Hepatocyte (in vitro differentiated cells): Measurements from ENCODE around the gene EME1. TPM values are rescaled to one million over a fixed set of nuclear protein-coding genes. Genes with fewer than 3 reads are reported as not detected.
A peak's percentile ranks its signal among the peaks of the same experiment; 100 is the strongest.

Experiments used
- DNase-seq: peaks from one replicate; pipeline ENCODE4 v3.0.0-alpha.2; 2016; ENCODE audit warnings: low spot score
- H2AFZ ChIP-seq: fragments of 200-600 bp; sonication (generic); 2 replicates; pipeline ENCODE4 v1.6.0; 2016; ENCODE audit warnings: antibody characterized with exemption, mild to moderate bottlenecking
- H3K27ac ChIP-seq: fragments of 200-600 bp; sonication (generic); 2 replicates; pipeline ENCODE4 v1.5.1; 2016; ENCODE audit warnings: mild to moderate bottlenecking
- H3K27me3 ChIP-seq: fragments of 200-600 bp; sonication (generic); 2 replicates; pipeline ENCODE4 v1.6.1; 2016
- H3K36me3 ChIP-seq: fragments of 200-600 bp; sonication (generic); replicated peaks from 2 replicates; pipeline ENCODE4 v1.5.1; 2016; ENCODE audit warnings: low read depth; ENCODE audit not compliant: insufficient read depth
- H3K4me1 ChIP-seq: fragments of 200-600 bp; sonication (generic); 2 replicates; pipeline ENCODE4 v1.5.1; 2016; ENCODE audit warnings: mild to moderate bottlenecking, moderate library complexity; ENCODE audit not compliant: insufficient read depth
- H3K4me2 ChIP-seq: fragments of 200-600 bp; sonication (generic); 2 replicates; pipeline ENCODE4 v1.6.0; 2016
- H3K4me3 ChIP-seq: fragments of 200-600 bp; sonication (generic); 2 replicates; pipeline ENCODE4 v1.5.1; 2016; ENCODE audit warnings: mild to moderate bottlenecking
- H3K79me2 ChIP-seq: fragments of 200-600 bp; sonication (generic); 2 replicates; pipeline ENCODE4 v1.6.0; 2017; ENCODE audit warnings: mild to moderate bottlenecking
- H3K9me2 ChIP-seq: fragments of 200-600 bp; sonication (generic); replicated peaks from 2 replicates; pipeline ENCODE4 v1.6.0; 2017; ENCODE audit warnings: mild to moderate bottlenecking; ENCODE audit not compliant: insufficient read depth
- H3K9me3 ChIP-seq: fragments of 200-600 bp; sonication (generic); 2 replicates; pipeline ENCODE4 v1.5.1; 2016; ENCODE audit warnings: low read depth, mild to moderate bottlenecking
- H4K20me1 ChIP-seq: fragments of 200-600 bp; sonication (generic); 2 replicates; pipeline ENCODE4 v1.6.0; 2016; ENCODE audit warnings: mild to moderate bottlenecking; ENCODE audit not compliant: insufficient read depth, poor library complexity, severe bottlenecking
- CTCF ChIP-seq: fragments of 200-600 bp; sonication (generic); IDR thresholded peaks from 2 replicates; pipeline ENCODE4 v1.5.1; 2016; ENCODE audit warnings: antibody characterized with exemption, mild to moderate bottlenecking; ENCODE audit not compliant: poor library complexity
- EZH2 ChIP-seq: fragments of 200-600 bp; sonication (generic); IDR thresholded peaks from 2 replicates; pipeline ENCODE4 v1.6.1; 2016; ENCODE audit warnings: antibody characterized with exemption, mild to moderate bottlenecking, borderline replicate concordance
- EZH2phosphoT487 ChIP-seq: fragments of 200-600 bp; sonication (generic); IDR thresholded peaks from one replicate; pipeline ENCODE4 v1.6.1; 2018; ENCODE audit warnings: antibody characterized with exemption, mild to moderate bottlenecking, low read depth, moderate library complexity; ENCODE audit not compliant: unreplicated experiment, severe bottlenecking
- WGBS: methylation state at CpG from one replicate; pipeline ENCODE4 v1.1.6; 2016; ENCODE audit warnings: low lambda C conversion rate; ENCODE audit errors: missing lambda C conversion rate; 5-methylcytosine and 5-hydroxymethylcytosine counted together
- polyA plus RNA-seq: library from polyadenylated mRNA; unstranded; fragments of >200 nt; fragmentation: Nextera tagmentation; extraction: Ambion mirVana; gene quantifications from 2 replicates; pipeline ENCODE4 v1.2.1, GENCODE V29; 2016
- total RNA-seq: library from RNA; depleted of rRNA; stranded (reverse); fragments of >200 nt; gene quantifications from 2 replicates; pipeline ENCODE4 v1.2.3, GENCODE V29; 2014

The EME1 gene
- total and polyA plus RNA-seq, 2 experiments from 2014 or later = 2.1 to 5.1 TPM

- H3K36me3 ChIP-seq = no peaks in the 10 kb centered on the region
- H3K4me1 ChIP-seq = peaks cover 13% of the 10 kb centered on the region
- no peak overlapping the region for H3K27ac ChIP-seq
- no peaks in the 10 kb centered on the region for H3K9me2 ChIP-seq
- no peak overlapping the region for H2AFZ ChIP-seq
- no peaks in the 10 kb centered on the region for H3K79me2 ChIP-seq
- WGBS = 96% methylated on average over 6 of the region's 6 CpGs
- no peak overlapping the region for H3K4me2 ChIP-seq
- no peaks in the 10 kb centered on the region for H4K20me1 ChIP-seq
- H3K27me3 ChIP-seq = no peaks in the 10 kb centered on the region
- no peak for TF ChIP-seq EZH2
- TF ChIP-seq EZH2phosphoT487 = no peak
- no peak for TF ChIP-seq CTCF
- H3K9me3 ChIP-seq = no peaks in the 10 kb centered on the region
- DNase-seq = no peak
- H3K4me3 ChIP-seq = no peak overlapping the region
Measured at GRCh38 chr17:50420419-50421112, 47.5 kb downstream of the EME1 start.

DNA sequence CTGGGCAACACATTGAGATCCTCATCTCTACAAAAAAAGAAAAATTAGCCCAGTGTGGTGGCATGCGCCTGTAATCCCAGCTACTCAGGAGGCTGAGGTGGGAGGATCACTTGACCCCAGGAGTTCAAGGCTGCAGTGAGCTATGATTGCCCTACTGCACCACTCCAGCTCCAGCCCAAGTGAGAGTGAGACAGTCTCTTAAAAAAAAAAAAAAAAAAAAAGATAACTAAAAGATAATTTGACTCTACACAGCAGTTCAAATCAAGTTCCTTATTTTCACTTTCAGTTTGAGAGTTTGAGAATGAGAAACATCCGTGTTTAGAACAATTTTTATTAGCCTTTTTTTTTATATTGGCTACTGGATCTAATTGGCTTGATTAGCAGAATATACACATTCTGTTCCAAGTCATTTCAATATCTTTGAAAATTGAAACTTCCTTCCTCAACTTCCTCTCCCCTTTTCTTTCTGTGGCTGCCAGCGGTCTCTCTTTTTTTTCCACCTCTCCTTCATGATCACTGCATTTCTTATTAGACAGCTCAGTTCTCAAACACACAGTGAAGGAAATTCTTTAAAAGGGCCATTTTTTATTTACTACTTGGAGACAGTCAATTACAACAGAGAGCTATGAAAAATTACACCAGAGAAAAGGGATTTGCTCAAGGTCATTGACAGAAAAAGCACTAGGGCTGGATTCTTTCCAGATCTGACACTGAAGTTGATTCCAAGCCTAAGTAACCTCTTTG lies 48.5 kb downstream of the EME1 start:
- Histone ChIP-seq H3K27me3 (no peaks in the 10 kb centered on the region), H2AFZ (peak overlapping the region; percentile 7), H3K9me3 (no peaks in the 10 kb centered on the region), H3K9me2 (no peaks in the 10 kb centered on the region), H3K79me2 (no peaks in the 10 kb centered on the region), H3K36me3 (no peaks in the 10 kb centered on the region), H3K4me1 (peaks cover 16% of the 10 kb centered on the region), H3K4me2 (peak overlapping the region; percentile 48), H4K20me1 (no peaks in the 10 kb centered on the region), H3K4me3 (no peak overlapping the region), H3K27ac (peak overlapping the region; percentile 39)
- WGBS = 71% methylated on average over 3 of the region's 3 CpGs
- no peak for DNase-seq
- no peak for TF ChIP-seq CTCF
- TF ChIP-seq EZH2phosphoT487 = no peak
- TF ChIP-seq EZH2 = no peak

- Histone ChIP-seq H4K20me1 (no peaks in the 10 kb centered on the region), H3K9me3 (no peaks in the 10 kb centered on the region), H3K4me2 (no peak overlapping the region), H2AFZ (no peak overlapping the region), H3K9me2 (no peaks in the 10 kb centered on the region), H3K36me3 (no peaks in the 10 kb centered on the region), H3K79me2 (peaks cover 6% of the 10 kb centered on the region), H3K27ac (no peak overlapping the region), H3K4me3 (no peak overlapping the region), H3K27me3 (no peaks in the 10 kb centered on the region), H3K4me1 (peaks cover 23% of the 10 kb centered on the region)
- no peak for TF ChIP-seq EZH2phosphoT487
- TF ChIP-seq CTCF = no peak
- TF ChIP-seq EZH2 = no peak
- no peak for DNase-seq
- 94% methylated on average over 2 of the region's 2 CpGs for WGBS
Measured at GRCh38 chr17:50422738-50423137, 49.7 kb downstream of the EME1 start.
